Measurements from ENCODE around the gene RASGRF1. TPM values are rescaled to one million over a fixed set of nuclear protein-coding genes. Genes with fewer than 3 reads are reported as not detected.

Gene RASGRF1
- total RNA-seq, 2 donors from 2014 or later, result 0.09 to 1.1 TPM

DNA sequence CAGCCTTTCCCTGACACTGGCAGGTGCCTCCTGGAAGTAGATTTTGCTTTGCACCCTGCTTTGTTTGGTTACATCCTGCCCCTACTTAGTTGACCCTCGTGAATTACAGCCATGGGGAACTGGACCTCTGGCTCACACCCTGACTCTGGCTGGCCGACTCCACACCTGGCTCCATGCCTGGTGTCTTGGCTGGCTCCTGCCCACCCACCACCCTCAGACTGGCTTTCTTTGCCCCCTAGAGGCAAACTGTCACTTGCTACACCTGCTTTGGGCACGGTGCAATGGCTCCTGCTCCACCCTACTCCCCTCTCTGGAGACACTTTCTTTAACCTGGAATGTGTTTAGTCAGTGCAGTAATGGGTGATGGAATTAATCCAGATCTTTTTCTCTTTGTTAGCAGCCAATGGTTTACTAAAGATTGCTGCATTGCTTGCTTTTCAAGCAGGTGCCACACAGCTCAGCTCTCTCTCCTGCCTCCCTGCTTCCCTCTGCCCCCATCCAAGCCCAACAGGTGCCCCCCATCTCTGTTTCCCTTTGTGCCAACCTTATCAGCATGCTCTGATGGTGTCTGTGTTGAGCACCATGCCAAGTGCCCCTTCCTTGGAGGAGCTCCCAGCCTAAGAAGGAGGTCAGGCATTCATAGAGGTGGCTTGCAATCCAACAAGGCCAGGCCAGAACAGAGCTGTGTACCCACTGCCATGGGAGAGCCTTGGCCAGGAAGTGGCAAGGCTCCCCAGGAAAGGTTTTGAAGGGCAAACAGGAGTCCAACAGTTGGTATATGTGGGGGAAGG is 38.4 kb downstream of the RASGRF1 start:
- WGBS, result 30% methylated on average over 3 of the region's 3 CpGs
- no peak for DNase-seq (ENCODE audit: low spot score)
- no peaks in the 10 kb centered on the region for H3K9me3 ChIP-seq

DNA sequence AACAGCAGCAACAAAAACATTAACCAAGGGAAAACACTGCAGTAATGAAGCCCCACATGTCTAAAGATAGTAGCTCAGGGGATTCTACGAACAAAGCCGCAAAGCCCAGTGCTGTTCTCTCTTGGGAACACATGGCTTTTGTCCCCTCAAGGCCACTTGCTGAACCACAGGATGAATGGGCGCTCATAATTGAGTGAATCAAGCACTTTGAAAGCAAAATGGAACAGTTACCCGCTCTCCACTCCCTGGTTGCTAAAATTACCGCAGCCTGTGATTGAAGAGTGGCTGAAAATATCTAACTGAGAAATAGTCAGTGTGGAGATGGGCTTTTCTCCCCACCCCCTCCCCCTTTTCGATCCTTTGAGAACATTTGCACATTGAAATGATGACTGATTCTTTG is 39.6 kb downstream of the RASGRF1 start:
- 93% methylated on average over 6 of the region's 6 CpGs for WGBS
- H3K27ac ChIP-seq, result no peak overlapping the region
- TF ChIP-seq POLR2AphosphoS5 (IDR thresholded peaks at IDR 0.05) (no peak), POLR2A (IDR thresholded peaks at IDR 0.05) (no peak)
- TF ChIP-seq, protein P1, sequence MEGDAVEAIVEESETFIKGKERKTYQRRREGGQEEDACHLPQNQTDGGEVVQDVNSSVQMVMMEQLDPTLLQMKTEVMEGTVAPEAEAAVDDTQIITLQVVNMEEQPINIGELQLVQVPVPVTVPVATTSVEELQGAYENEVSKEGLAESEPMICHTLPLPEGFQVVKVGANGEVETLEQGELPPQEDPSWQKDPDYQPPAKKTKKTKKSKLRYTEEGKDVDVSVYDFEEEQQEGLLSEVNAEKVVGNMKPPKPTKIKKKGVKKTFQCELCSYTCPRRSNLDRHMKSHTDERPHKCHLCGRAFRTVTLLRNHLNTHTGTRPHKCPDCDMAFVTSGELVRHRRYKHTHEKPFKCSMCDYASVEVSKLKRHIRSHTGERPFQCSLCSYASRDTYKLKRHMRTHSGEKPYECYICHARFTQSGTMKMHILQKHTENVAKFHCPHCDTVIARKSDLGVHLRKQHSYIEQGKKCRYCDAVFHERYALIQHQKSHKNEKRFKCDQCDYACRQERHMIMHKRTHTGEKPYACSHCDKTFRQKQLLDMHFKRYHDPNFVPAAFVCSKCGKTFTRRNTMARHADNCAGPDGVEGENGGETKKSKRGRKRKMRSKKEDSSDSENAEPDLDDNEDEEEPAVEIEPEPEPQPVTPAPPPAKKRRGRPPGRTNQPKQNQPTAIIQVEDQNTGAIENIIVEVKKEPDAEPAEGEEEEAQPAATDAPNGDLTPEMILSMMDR (IDR thresholded peaks at IDR 0.05), result no peak
- intact Hi-C loops (cut with DNase I), result no loop called here
- H3K9me3 ChIP-seq, result no peaks in the 10 kb centered on the region
- no peaks in the 10 kb centered on the region for H3K36me3 ChIP-seq
- H3K27me3 ChIP-seq (replicated peaks; ENCODE audit: insufficient read depth), result no peaks in the 10 kb centered on the region
- no peak overlapping the region for H3K4me3 ChIP-seq
- no peaks in the 10 kb centered on the region for H3K4me1 ChIP-seq (replicated peaks)
- no peak for DNase-seq (ENCODE audit: low spot score)

More for the DNA sequence above, 38.4 kb downstream of the RASGRF1 start:
- Histone ChIP-seq H3K27me3 (replicated peaks; ENCODE audit: insufficient read depth) (no peaks in the 10 kb centered on the region), H3K36me3 (no peaks in the 10 kb centered on the region), H3K27ac (no peak overlapping the region), H3K4me1 (replicated peaks) (no peaks in the 10 kb centered on the region), H3K4me3 (no peak overlapping the region)
- TF ChIP-seq POLR2AphosphoS5 (IDR thresholded peaks at IDR 0.05), result no peak
- intact Hi-C loops (cut with DNase I), result no loop called here

DNA sequence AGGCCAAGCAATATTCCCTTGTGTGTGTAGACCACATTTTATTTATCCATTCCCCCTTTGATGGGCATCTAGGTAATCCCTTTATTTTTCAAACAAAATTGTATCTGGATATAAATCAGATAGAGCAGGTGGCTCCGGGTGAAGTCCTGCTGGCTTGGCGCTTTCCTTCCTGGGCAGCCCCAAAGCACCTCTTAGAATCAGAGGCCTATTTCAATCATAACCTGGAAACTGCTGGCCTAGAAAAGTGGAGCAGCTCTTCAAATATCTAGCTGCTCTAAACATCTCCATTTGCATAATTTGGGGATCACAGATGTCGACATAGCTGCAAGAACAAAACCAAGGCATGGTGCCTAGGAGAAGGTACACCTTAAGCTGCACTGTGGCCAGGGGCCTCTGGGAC is 40.2 kb downstream of the RASGRF1 start:
- Histone ChIP-seq H3K36me3 (no peaks in the 10 kb centered on the region), H3K4me3 (no peak overlapping the region), H3K27ac (no peak overlapping the region), H3K9me3 (no peaks in the 10 kb centered on the region), H3K27me3 (replicated peaks; ENCODE audit: insufficient read depth) (no peaks in the 10 kb centered on the region), H3K4me1 (replicated peaks) (no peaks in the 10 kb centered on the region)
- DNase-seq (ENCODE audit: low spot score), result no peak
- intact Hi-C loops (cut with DNase I), result no loop called here
- TF ChIP-seq POLR2A (IDR thresholded peaks at IDR 0.05) (no peak), POLR2AphosphoS5 (IDR thresholded peaks at IDR 0.05) (no peak)
- TF ChIP-seq, protein P1 (IDR thresholded peaks at IDR 0.05), result no peak
- WGBS, result 99% methylated on average over 3 of the region's 3 CpGs

DNA sequence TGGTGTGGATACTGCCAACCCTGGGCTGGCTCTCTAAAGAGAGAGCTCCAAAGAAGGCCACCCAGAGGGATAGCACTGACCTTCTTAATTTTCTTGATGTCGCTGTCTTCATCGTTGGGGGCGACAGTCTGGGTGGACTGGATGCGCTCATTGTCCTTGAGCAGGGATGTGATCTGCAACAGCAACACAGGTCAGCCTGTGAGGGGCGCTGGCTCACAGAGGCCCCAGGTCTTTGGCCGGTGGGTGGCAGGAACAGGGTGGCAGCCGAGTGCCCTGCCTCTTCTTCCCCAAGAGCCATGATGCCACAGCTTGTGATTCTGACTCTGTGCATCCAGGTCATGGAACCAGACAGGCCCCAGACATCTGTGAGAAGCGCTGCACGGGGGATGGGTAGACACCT is 41.2 kb downstream of the RASGRF1 start:
- Histone ChIP-seq H3K4me1 (replicated peaks) (no peaks in the 10 kb centered on the region), H3K4me3 (no peak overlapping the region), H3K27ac (no peak overlapping the region), H3K27me3 (replicated peaks; ENCODE audit: insufficient read depth) (no peaks in the 10 kb centered on the region), H3K9me3 (no peaks in the 10 kb centered on the region), H3K36me3 (no peaks in the 10 kb centered on the region)
- intact Hi-C loops (cut with DNase I), result no loop called here
- DNase-seq (ENCODE audit: low spot score), result no peak
- WGBS, result 96% methylated on average over 9 of the region's 9 CpGs
- TF ChIP-seq POLR2A (IDR thresholded peaks at IDR 0.05) (no peak), POLR2AphosphoS5 (IDR thresholded peaks at IDR 0.05) (no peak)
- TF ChIP-seq, protein P1 (IDR thresholded peaks at IDR 0.05), result no peak

DNA sequence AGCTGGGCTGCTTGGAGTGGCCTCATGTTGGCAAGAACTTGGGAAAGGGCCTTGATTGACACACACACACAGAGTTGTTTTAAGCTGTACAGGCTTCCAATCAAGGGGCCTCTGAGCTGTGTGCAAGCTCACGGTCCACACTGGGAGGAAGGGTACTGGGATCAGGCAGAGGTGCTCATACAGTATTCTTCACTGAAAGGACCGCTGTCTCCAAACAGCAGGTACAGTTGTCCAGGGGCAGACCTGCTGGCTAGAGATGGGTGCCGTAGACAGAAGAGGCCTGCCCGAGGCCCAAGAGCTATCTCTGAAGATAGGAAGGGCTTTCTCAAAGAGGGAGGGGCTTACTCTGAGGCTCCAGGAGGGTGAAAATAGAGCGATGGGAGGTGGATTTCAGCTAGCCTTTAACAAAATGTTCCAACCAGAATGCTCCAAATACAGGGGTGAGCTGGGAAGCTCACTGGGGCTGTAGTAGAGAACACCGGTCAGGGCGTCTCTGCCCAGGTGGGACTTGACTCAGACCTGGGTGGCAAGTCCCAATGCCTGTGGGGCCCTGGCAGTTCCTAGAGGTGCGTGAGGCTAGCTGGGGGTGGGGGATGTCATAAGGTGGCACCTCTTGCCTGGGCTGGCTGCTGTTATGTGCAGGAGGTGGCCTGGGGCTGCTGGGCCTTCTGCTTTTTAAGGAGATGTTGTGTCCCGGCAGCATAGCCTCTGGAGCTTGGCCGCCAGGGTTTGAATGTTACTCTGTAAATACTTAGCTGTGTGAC is 42.7 kb downstream of the RASGRF1 start:
- no peak overlapping the region for H3K27ac ChIP-seq
- no peak overlapping the region for H3K4me3 ChIP-seq
- no peaks in the 10 kb centered on the region for H3K36me3 ChIP-seq
- no peaks in the 10 kb centered on the region for H3K9me3 ChIP-seq
- TF ChIP-seq POLR2AphosphoS5 (IDR thresholded peaks at IDR 0.05), result no peak
- TF ChIP-seq, protein P1 (IDR thresholded peaks at IDR 0.05), result no peak
- DNase-seq (ENCODE audit: low spot score), result no peak
- intact Hi-C loops (cut with DNase I), result no loop called here
- H3K4me1 ChIP-seq (replicated peaks), result no peaks in the 10 kb centered on the region
- WGBS, result 92% methylated on average over 10 of the region's 10 CpGs
- no peaks in the 10 kb centered on the region for H3K27me3 ChIP-seq (replicated peaks; ENCODE audit: insufficient read depth)

Measured in prostate gland (tissue), 2 donors.